Fibroblast of the aortic adventitia (primary cell): Measurements from ENCODE around the gene MAP9. TPM values are rescaled to one million over a fixed set of nuclear protein-coding genes. Genes with fewer than 3 reads are reported as not detected.

Experiments used
- DNase-seq: peaks from one replicate; pipeline ENCODE4 v3.0.0-alpha.2; 2010; ENCODE audit warnings: low read depth
- H3K4me3 ChIP-seq: 2 replicates; pipeline ENCODE4 v1.5.1; 2011; ENCODE audit warnings: low read depth, mild to moderate bottlenecking, control low read depth, low read length, moderate library complexity
- CTCF ChIP-seq: IDR thresholded peaks from 2 replicates; pipeline ENCODE4 v1.5.1; 2011; ENCODE audit warnings: mild to moderate bottlenecking, low read length, control low read depth, inconsistent platforms; ENCODE audit not compliant: insufficient read depth
- total RNA-seq: library from RNA; depleted of rRNA; stranded (reverse); fragments of >200 nt; gene quantifications from 2 replicates; pipeline ENCODE4 v1.2.3, GENCODE V29; 2012; ENCODE audit warnings: low replicate concordance

MAP9 gene
- total RNA-seq, 1 donor = 19.0 TPM

DNA sequence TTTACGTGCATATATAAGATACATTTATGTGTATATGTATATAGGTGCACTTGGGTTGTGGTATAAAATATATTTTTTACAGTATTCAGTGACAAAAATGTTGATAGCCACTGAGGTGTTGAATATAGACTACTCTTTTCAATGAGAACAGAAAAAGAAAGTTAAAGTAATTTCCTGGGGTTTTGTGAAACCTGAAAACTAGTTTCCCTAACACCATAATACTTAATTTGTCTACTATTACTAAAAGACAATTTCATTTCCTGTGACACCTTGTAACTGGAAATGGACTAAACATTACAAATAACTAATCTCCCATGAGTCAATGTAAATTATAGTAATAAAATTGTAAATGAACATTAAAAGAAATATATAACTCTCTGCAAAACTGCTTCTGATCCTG, 32.0 kb upstream of the MAP9 start:
- no peak for TF ChIP-seq CTCF
- DNase-seq = no peak
- H3K4me3 ChIP-seq = no peak overlapping the region

DNA sequence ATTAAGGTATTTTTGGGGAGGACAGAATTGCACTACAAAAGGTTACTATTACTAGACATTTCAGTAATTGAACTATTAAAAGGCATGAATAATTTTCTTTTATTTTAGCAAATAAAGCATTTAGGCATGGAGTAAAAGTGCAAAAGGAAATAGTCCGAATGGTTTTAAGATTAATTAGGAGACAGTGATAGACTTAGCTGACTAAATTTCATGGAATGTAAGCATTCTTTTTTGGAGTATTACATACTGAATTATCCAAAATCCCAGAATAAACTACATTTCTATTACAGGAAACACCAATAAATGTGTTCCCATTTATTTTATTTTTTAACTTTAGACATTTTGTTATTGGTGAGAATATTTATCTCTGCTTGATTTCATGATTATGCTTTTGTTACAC, 30.7 kb upstream of the MAP9 start:
- no peak overlapping the region for H3K4me3 ChIP-seq
- TF ChIP-seq CTCF = no peak
- DNase-seq = no peak

- no peak for TF ChIP-seq CTCF
- DNase-seq = peak; percentile 40
- no peak overlapping the region for H3K4me3 ChIP-seq
Measured at GRCh38 chr4:155405059-155405458, 28.3 kb upstream of the MAP9 start.

DNA sequence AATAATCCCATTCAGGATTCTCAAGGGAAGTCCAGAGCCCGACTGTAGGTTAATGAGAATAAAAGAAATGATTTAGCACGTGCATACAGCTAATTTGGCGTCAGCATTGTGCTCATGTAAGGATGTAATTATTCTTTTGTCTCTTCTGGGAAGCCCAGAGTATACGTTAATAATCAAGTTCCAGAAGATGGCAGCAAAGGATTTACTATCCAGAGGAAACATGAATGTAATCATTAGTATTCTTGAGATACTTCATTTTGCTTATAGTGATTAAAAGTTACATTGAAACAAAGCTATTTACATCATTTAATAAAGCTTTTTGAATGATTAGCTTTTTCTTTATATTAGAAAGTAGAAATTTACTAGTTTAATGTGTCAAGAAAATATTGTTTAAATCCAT, 27.1 kb upstream of the MAP9 start:
- peak; percentile 44 for DNase-seq
- no peak for TF ChIP-seq CTCF
- H3K4me3 ChIP-seq = no peak overlapping the region

GRCh38 chr4:155402941-155403340, 26.2 kb upstream of the MAP9 start:
- DNase-seq = no peak
- TF ChIP-seq CTCF = no peak
- no peak overlapping the region for H3K4me3 ChIP-seq

DNA sequence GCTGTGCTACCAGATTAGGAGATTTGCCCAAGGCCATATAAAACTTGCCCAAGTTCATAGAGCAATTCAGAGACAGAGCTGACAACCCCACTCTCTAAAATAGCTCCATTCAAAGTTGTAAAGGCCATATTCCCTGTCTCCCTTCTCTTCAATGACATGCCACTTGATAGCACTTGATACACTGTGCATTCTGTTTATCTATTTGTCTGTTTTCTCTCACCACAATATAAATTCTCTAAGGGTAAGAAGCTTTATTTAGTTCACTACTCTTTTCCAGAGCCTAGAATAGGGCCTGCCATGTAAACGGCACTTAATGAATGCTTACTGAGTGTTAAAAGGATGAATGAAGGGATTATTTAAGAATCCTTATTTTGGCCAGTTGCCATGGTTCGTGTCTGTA, 24.1 kb upstream of the MAP9 start:
- no peak for TF ChIP-seq CTCF
- no peak overlapping the region for H3K4me3 ChIP-seq
- no peak for DNase-seq

DNA sequence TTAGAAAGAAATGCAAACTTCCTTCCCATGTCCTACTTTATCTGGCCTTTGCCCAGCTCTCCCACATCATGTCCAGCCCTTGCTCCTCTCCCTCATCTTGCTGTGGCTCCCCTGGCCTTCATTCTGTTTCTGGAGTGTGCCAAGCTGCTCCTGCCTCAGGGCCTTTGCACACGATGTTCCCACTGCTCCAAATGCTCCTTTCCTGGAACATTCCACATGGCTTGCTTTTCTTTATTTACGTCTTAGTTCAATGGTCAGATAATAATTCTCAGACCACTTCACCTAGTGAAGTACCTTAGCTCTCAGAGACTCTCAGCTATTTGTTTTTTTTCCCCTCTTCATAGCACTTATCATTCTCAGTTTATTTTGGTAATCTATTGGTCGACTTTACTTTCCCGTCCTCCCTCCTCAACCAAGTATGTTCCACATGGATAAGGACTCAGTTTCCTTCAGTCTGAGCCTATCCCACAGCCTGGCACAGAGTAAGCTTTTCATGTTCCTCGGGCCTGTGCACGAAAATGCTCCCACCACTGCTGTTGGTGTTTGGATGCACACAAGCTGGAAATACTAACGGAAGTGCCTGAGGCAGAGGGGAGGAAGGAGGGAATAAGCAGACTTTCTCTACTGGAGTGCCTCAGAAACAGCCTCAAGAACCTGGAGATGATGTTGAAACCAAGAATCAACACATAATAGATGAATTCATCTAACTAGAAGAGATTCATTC, 23.4 kb upstream of the MAP9 start:
- no peak overlapping the region for H3K4me3 ChIP-seq
- no peak for TF ChIP-seq CTCF
- no peak for DNase-seq
